Forelimb muscle (tissue), 1 donor: Measurements from ENCODE around the gene KHDRBS2. TPM values are rescaled to one million over a fixed set of nuclear protein-coding genes. Genes with fewer than 3 reads are reported as not detected.
"Not testable (repeated sequence)": the region's sequence is repeated elsewhere in the genome, so short reads cannot be mapped to it uniquely, and the experiment has no call there.

Experiments used
- DNase-seq: peaks from one replicate; pipeline ENCODE4 v3.0.0-alpha.2; 2013; ENCODE audit warnings: low read depth
- polyA plus RNA-seq: library from polyadenylated mRNA; unstranded; fragments of 120-200 nt; gene quantifications from one replicate; pipeline ENCODE4 v1.2.1, GENCODE V29; 2013; ENCODE audit not compliant: insufficient read length

Gene KHDRBS2
- polyA plus RNA-seq, 1 donor: 0.18 TPM

DNA sequence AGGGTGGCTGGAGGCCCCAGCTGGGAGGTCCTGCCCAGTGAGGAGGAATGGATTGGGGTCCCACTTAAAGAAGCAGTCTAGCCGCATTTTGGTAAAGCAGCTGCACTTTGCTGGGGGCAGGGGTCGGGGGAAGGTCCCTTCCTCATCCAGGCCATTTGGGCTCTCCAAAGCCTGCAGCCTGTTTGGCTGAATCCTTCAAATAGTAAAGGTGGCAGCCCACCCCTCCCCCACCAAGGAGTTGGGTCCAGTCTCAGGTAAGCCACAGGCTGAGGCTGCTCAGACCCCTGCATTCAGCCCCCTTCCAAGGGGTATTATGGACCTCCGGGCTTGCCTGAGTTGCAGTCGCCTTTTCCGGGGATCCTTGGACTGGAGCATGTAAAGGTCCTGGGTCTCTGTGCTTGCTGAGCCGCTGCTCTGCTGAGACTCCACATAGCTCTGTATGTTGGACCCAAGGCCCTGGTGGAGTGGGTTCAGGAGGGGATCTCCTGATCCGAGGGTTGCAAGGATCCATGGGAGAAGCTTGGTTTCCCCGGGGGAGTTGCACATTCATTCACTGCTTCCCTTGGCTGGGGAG, 417.4 kb downstream of the KHDRBS2 start:
- DNase-seq: no peak

DNA sequence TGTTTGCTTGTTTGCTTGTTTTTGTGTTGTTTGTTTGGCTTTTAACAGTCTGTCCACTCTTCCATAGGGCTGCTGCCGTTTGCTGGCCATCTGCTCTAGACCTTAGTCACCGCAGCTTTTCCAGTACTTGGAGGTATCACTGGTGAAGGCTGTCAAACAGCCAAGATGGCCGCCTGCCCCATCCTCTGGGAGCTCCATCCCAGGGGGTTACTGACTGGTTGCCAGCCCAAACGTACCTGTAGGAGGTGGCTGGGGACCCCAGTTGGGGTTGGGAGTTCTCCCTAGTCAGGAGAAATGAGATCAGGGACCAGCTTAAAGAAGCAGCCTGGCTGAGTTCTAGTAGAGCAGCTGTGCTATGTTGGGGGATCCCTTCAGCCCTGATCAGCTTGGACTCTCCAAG, 418.4 kb downstream of the KHDRBS2 start:
- DNase-seq: no peak

DNA sequence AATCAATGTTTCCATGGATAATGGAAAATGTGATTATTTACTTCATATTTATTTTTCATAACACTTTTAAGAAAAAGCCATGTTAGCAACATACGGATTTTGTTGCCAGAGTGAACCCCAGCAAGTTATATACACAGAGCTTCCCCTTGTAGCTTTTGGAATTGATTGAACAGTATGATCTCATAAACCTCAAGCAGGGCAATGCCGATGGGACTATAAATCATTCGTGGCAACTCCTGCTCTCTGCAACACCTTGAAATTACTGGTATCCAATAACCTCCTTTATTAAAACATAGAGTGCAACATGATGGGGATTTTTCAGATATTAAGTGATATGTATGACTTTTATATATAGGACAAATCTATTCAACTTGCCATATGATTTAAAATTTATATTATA, 428.5 kb downstream of the KHDRBS2 start:
- DNase-seq: no peak

DNA sequence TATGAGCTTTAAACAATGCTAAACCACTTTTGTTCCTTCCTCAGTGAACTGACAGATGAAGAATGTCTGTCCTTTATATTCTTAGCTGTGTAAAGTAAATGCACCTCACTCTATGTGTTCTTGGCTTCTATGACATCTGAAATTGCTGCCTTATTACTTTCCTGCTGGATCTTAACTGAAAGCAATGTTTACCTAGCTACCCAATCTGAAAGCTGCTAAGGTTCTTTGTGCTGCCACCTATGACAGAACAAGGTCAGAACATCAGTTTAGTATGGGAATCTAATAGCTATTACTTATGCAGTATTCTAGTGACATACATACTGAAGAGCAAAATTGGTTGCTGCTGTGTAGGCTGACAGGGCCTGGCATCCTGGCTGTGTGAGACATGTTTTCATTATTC, 444.1 kb downstream of the KHDRBS2 start:
- DNase-seq: no peak

DNA sequence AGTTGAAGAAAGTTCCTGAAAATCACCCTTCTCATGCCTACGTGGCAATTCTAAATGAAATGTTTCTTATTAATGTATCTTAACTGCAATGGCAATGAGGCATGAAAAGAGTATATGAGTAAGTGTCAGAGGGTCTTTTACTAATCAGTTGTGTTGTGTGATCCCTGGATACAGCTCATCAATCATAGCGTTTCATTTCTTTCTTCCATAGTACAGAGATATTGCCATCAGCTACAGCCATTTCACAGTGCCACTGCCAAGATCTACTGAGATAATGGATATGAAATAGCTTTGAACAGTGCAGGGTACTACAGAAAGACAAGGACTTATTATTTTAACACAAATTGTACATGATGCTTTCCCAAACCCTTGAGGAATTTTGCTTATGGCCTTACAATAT, 450.8 kb downstream of the KHDRBS2 start:
- DNase-seq: no peak

DNA sequence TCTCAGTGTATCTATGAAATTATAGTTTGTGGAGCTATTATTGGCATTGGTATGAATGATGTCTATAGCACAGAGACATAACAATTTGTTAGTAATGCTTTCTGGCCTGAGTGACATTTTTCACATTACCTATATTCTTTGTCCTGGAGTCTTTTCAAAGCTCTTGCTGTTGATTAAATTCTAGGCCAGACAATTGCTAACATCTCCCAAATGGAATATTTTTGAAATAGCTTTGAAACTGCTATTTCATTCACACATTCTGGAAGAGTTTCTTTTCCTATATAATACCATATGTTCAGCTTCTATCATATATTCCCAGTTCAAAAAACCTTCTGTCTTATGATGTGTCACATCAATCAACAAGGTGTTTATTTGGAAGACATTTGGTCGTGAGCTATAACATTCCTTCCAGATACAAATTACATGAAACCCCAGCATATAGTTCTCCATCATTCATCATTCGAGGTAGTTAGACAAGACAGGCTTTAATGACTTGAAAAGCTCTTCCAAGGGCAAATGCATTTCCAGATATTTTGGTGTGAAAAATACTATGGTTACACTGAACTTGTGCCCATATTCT, 452.8 kb downstream of the KHDRBS2 start:
- DNase-seq: no peak

DNA sequence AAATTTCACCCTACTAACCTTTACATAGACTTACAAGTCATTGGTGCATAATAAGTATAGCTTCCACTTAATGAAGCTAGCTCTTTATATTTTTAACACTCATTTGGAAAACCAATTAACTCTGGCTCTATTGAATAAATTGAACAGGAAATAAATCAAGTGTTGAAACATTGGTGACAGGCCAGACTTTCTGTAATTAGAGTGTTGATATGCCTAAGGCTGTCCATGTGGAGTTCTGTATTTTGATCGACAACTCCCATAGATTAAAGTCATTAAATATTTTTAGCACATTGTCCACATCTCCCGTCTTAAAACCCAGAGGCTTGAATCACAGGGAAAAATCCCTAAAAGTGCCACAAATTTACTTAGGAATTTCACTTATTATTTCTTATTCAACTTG, 468.3 kb downstream of the KHDRBS2 start:
- no peak for DNase-seq

DNA sequence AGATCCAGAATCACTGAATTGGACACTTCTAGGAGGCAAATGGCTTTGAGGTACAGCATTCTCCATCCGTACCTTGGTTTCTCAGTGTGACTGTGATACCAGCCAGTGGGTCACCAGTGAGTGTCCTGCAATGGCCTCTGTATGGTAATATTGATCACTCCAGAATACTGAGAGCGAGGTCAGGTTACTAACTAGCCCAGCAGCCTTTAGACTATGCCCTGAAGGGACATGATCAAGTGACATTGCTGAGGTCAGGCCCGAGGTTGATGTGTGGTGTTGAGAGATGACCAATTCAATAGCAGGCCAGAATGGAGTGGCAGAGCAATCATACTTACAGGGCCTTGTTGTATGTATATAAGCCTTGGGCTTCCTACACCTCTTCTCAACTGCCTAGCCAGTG, 476.0 kb downstream of the KHDRBS2 start:
- no peak for DNase-seq

DNA sequence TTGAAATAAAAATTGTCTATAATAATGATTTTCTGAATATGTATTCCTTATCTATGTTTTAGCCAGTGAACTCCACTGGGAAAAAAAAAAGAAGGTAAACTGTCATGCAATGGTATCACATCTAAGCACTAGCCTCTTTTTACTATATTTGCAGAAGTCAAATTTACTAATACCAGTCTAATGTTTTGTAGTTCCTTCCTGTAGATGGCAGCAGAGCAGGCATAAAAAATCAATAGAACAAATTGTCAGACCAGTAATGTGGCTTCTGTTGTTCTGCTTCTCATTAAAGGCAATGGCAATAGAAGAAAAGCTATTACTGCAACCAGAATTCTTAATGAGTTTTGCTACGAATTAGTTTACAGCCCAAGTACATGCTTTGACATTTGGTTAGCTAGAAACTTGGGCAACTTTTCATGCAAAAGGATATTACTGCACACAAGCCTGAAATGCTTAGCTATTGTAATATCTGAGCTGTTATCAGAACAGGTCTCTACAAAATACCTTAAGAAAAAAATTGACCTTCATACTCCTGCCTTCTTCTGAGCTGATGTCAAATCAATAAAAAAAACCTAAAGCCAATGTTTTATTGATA, 476.9 kb downstream of the KHDRBS2 start:
- peak; percentile 8 for DNase-seq

DNA sequence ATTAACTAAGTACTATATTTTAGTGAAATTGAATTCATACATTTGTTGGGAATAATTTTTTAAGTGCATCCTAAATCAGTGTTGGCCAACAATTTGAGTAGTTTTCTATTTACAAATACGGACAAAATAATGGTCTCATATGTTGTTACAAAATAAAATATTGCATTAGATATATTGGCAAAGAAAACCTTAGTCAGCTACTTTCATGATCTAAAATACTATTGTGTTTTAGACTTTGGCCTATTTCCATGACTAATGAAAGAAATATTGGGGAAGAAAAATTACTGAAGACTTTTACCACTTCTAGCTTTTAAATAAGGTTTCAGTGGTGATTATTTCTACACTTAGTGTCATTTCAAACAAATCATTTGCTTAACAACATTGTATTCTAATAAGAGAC, 498.0 kb downstream of the KHDRBS2 start:
- no peak for DNase-seq

DNA sequence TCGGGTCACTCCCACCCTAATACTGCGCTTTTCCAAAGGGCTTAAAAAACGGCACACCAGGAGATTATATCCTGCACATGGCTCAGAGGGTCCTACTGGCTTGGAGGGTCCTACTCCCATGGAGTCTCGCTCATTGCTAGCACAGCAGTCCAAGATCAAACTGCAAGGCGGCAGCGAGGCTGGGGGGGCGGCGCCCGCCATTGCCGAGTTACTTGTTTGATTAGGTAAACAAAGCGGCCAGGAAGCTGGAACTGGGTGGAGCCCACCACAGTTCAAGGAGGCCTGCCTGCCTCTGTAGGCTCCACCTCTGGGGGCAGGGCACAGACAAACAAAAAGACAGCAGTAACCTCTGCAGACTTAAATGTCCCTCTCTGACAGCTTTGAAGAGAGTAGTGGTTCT, 516.6 kb downstream of the KHDRBS2 start:
- not testable (repeated sequence) for DNase-seq

DNA sequence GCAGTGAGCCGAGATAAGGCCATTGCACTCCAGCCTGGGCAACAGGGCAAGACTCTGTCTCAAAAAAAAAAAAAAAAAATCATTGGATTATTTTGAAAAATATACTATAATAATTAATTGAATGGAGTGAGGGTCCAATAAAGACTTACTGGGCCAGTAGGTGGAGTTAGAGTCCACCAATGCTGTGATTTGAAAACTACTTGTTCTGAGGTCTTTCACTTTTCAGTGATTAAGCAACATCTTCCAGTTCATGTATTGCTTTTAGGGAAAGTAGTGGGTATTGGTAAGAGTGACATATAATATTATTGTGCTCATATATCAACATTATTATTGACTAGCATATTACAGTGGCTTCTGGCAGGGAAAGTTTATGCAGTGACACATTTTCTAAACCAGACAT, 530.3 kb downstream of the KHDRBS2 start:
- no peak for DNase-seq

DNA sequence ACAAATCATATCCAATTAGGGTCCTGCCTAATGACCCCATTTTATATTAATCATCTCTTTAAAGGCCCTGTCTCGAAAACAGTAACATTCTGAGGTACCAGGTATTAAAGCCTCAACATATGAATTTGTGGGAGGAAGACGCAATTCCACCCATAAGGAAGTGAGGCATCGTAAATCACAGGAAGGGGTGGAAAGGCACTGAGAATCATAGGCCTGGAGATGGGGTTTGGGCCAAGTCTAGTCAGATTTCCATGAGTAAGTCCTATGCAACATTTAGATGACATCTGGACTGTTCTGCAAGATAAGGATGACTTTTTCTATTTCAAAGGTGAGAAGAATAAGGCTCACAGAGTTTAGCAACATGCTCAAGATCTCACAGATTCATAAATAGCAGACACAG, 534.0 kb downstream of the KHDRBS2 start:
- DNase-seq: no peak

DNA sequence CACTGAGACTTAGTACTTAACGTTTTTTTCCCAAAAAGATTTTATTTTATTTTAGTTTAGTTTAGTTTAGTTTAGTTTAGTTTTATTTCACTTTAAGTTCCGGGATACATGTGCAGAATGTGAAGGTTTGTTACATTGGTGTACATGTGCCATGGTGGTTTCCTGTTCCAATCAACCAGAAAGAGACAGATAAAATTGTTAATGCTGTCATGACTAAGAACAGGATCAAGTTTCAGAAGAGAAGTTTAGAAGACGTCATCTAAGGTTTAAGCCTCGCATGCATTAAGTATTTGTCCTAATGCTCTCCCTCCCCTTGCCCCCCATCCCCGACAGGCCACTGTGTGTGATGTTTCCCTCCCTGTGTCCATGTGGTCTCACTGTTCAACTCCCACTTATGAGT, 540.0 kb downstream of the KHDRBS2 start:
- DNase-seq: no peak

DNA sequence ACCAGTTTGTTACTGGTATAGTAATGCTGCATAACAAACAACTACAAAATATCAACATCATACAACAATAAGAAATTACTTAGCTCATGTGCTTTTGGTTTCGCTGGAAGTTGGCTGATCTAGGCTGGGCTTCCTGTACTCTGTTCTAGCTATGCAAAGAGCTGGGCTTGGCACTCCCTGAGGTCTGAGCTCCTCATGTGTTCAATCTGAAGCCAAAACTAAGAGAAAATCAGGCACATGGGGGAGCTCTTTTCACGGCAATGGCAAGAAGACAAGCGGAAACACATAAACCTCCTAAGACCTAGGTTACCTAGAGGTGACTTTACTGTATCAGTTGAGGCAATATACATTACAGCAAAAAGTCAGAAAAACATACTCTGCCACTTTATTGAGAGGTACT, 574.2 kb downstream of the KHDRBS2 start:
- DNase-seq: no peak

DNA sequence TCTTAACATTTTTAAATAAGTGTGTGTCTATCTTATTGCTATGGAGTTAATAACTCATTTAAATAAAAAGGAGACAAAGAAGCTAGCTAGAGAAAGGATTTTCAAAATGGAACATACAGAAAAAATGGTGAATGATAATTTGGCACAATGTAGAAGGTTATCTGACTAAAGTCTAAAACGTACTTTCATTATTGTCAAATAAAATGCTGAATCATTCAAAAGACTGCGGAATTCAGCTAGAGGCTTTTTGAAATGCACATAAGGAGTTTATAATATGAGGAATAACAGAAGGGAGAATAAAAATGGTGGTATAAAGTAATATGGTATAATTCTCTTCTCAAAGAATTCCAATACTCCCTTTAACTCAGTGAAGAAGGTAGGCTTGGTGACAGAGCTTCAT, 597.9 kb downstream of the KHDRBS2 start:
- DNase-seq: no peak

DNA sequence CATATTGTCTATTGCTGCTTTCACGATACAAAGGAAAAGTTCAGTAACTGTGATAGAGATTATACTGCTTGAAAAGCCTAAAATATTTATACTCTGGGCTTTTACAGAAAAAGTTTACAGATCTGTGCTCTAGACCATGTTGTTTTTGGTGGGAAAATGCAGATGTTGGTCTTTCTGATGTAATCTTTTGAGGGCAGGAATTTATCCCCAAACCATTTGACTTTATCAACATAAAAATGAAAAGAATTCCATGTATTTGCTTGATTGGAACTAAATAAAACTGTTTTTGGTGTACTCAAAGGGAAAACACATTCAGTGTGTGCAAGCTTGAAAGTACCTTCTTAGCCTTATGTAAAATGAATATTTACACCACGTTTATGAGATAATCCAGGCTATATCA, 603.5 kb downstream of the KHDRBS2 start:
- no peak for DNase-seq

DNA sequence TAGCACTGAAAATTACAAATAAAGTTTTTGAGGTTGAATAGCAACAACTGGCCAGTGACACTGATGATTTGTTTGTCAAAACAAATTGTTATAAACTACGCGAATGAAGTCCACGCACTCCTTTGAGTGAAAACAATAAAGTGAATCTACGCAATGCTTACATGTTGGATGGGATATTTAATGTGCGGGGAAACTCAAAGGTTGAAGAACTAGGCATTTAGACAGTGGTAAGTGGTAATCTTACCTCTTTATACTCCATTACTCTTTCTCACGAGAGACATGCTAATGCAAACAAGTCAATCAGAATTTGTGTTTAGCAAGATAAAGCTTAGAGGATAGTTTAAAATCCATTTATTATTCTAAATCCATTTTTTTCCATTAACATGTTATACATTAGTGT, 606.4 kb downstream of the KHDRBS2 start:
- no peak for DNase-seq

DNA sequence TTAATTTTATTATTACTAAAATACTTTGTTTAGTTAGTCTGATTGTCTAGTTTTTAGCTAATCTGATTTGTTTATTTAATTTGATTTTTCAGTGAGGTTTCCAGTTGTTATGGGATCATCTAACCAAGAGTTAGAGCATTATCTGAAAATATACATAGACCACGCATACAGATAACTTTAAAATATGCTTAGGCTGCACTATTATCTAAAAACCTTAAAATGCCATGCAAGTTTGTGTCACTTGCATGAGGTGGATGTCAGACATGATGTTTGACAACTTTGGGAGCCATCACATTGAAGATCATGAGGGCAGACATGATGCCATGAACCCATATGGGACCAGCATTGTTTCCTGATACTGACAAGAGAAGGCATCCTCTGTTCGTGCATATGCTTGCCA, 610.3 kb downstream of the KHDRBS2 start:
- DNase-seq: no peak

DNA sequence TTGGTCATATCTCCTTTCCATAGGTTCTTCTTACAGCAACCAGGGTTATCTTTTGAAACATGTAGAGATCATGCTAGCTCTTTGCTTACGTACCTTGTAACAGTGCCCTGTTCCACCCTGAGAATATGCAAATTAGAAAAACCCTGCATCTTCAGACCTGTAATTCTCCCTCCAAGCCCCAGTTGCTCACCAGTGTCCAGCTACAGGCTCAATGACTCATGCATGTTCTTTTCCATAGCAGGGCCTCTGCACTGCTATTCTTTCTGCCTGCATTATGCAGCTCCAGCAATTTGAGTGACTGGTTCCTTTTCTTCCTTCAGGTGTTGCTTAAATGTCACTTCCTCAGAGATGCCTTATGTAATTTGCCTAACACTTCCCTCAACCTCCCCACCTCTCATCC, 636.2 kb downstream of the KHDRBS2 start:
- no peak for DNase-seq

DNA sequence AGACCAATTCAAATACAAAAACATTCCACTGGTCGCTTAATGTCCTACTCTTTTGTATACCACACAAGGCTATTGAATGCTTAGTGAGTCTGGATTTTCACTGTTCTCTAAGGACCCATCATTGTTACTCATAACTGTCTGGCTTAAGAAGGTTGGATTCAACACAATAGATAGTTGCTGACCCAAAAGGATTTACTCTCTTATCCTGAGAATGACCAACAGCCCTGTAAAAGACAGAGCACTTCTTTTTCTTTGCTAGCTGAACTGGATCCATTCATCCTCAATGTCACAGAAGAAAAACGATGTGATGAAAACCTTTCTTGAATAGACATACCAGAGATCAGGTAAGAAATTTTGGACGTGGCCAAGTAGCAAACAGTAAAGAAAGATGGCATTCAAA, 645.6 kb downstream of the KHDRBS2 start:
- no peak for DNase-seq
